Measurements from ENCODE around the gene SLC8A1.

- no peak for TF ChIP-seq CTCF (IDR thresholded peaks at IDR 0.05)
- TF ChIP-seq POLR2A (IDR thresholded peaks at IDR 0.05): no peak
- no peak for TF ChIP-seq POLR2AphosphoS5 (IDR thresholded peaks at IDR 0.05)
Observed at GRCh38 chr2:40409734-40410133, 42.2 kb downstream of the SLC8A1 start.
